Measurements from ENCODE around the gene TWSG1. TPM values are rescaled to one million over a fixed set of nuclear protein-coding genes. Genes with fewer than 3 reads are reported as not detected.

TWSG1 gene
- total and polyA plus RNA-seq, 2 of the 13 experiments (the other 11 are each of a cell fraction or from before 2014, with no cell fraction given), result 6.6 to 9.4 TPM

DNA sequence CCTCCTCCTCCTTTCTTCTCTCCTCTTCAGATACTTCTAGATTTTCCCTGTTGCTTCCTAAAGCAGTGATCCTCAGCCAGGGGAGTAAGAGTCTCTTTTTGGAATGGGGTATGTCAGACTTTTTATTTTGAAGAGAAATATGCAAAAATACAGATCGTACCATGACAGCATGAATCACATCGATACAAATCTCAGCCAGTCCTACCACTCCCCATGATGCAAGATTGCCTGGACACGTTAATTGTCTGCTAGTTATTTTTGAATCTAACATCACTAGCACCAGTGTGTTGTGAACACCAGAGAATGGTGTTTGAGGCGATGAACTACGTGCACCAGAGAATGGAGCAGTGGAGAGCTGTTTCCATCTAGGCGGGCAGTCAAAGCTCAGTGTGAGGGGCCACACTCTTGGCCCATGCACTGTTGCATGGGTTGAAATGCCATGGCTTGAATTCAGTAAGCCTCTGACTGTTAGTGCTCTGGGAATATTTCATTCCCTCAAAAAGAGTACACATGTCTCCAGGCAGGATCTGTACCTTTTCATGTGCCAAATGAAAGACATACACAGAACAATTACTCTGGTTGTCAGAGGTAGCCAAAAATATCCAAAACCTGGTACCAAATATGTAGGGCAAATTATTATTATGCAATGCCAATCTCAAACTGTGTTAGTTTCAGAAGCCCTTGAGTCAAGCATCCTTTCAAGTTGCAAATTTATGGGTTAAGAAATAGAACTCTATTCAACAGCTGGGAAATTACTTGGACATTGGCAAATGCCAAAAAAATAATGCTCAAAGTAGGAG lies 94.5 kb downstream of the TWSG1 start (continued):
- TF ChIP-seq, protein P1, sequence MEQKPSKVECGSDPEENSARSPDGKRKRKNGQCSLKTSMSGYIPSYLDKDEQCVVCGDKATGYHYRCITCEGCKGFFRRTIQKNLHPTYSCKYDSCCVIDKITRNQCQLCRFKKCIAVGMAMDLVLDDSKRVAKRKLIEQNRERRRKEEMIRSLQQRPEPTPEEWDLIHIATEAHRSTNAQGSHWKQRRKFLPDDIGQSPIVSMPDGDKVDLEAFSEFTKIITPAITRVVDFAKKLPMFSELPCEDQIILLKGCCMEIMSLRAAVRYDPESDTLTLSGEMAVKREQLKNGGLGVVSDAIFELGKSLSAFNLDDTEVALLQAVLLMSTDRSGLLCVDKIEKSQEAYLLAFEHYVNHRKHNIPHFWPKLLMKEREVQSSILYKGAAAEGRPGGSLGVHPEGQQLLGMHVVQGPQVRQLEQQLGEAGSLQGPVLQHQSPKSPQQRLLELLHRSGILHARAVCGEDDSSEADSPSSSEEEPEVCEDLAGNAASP (CRISPR knock-in tag; IDR thresholded peaks at IDR 0.05; ENCODE audit: borderline replicate concordance), result no peak
- TF ChIP-seq ZNF652 (CRISPR knock-in tag; IDR thresholded peaks at IDR 0.05; ENCODE audit: borderline replicate concordance, low read depth) (no peak), GABPB1 (CRISPR knock-in tag; IDR thresholded peaks at IDR 0.05) (no peak)

DNA sequence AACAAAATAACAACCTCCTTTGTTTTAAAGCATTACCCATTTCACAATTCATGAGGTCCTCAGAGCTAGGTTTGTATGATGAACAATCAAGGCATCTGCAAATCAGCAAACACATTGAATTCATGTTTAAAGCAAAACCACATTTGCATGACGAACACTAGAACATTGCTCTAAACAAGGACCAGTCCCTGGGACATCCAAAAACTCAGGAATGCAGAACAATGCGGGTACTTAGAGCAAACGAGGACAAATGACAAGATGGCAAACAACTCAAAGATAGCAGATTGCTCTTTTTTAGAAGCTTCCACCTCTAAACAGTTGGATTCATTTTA lies 95.1 kb downstream of the TWSG1 start:
- in situ Hi-C loops (cut with HindIII; ENCODE audit: extremely low pct_ligation_motif_present, low pct_unique_long_range_greater_than_20kb), result no loop called here
- FAIRE-seq (no peak), DNase-seq (ENCODE audit: low spot score) (no peak), ATAC-seq (no peak)
- Histone ChIP-seq H3K9ac (ENCODE audit: insufficient read depth, low read depth, low read length) (no peak overlapping the region), H2AFZ (ENCODE audit: low read length) (no peak overlapping the region), H3K36me3 (replicated peaks in 1 of 2; ENCODE audit: control insufficient read depth in 1 of 2, insufficient read depth in 2 of 2, low read length in 2 of 2) (no peaks in the 10 kb centered on the region), H3K4me1 (ENCODE audit: insufficient read depth, low read length) (peaks cover 6% of the 10 kb centered on the region; the same call in 1 of the 2 replicates), H4K20me1 (ENCODE audit: insufficient read depth, low read length) (no peaks in the 10 kb centered on the region), H3K27ac (ENCODE audit: extremely low read length, insufficient read depth, low read length) (no peak overlapping the region), H3K4me2 (ENCODE audit: low read depth, low read length) (no peak overlapping the region), H3K9me3 (ENCODE audit: low read length) (no peaks in the 10 kb centered on the region; the same call in 1 of the 2 replicates), H3K79me2 (ENCODE audit: insufficient read depth, low read length) (no peaks in the 10 kb centered on the region), H3K27me3 (ENCODE audit: control insufficient read depth in 1 of 2, insufficient read depth in 2 of 2, low read length in 2 of 2) (no peaks in the 10 kb centered on the region), H3K4me3 (replicated peaks in 1 of 3; ENCODE audit: insufficient read depth in 1 of 3, low read depth in 2 of 3, low read length in 3 of 3) (no peak overlapping the region)
- no TSS peak for BruUV-seq (replicated peaks)
- ChIA-PET POLR2A (no interaction called here), CTCF (ENCODE audit: low intra/inter-chr PET ratio, low total read pairs) (no interaction called here)
- intact Hi-C loops (cut with micrococcal nuclease; ENCODE audit: unreplicated experiment), result no loop called here
- WGBS (ENCODE audit: low lambda C conversion rate), result 2% methylated on average over 3 of the region's 3 CpGs
- TF ChIP-seq KAT8 (CRISPR knock-in tag; IDR thresholded peaks at IDR 0.05) (no peak), ZNF335 (CRISPR knock-in tag; IDR thresholded peaks at IDR 0.05) (no peak), SMC3 (IDR thresholded peaks at IDR 0.05; ENCODE audit: low read length) (no peak), ZXDC (CRISPR knock-in tag; IDR thresholded peaks at IDR 0.05) (no peak), KLF9 (CRISPR knock-in tag; IDR thresholded peaks at IDR 0.05; ENCODE audit: low read depth) (no peak)
- TF ChIP-seq, protein P2, sequence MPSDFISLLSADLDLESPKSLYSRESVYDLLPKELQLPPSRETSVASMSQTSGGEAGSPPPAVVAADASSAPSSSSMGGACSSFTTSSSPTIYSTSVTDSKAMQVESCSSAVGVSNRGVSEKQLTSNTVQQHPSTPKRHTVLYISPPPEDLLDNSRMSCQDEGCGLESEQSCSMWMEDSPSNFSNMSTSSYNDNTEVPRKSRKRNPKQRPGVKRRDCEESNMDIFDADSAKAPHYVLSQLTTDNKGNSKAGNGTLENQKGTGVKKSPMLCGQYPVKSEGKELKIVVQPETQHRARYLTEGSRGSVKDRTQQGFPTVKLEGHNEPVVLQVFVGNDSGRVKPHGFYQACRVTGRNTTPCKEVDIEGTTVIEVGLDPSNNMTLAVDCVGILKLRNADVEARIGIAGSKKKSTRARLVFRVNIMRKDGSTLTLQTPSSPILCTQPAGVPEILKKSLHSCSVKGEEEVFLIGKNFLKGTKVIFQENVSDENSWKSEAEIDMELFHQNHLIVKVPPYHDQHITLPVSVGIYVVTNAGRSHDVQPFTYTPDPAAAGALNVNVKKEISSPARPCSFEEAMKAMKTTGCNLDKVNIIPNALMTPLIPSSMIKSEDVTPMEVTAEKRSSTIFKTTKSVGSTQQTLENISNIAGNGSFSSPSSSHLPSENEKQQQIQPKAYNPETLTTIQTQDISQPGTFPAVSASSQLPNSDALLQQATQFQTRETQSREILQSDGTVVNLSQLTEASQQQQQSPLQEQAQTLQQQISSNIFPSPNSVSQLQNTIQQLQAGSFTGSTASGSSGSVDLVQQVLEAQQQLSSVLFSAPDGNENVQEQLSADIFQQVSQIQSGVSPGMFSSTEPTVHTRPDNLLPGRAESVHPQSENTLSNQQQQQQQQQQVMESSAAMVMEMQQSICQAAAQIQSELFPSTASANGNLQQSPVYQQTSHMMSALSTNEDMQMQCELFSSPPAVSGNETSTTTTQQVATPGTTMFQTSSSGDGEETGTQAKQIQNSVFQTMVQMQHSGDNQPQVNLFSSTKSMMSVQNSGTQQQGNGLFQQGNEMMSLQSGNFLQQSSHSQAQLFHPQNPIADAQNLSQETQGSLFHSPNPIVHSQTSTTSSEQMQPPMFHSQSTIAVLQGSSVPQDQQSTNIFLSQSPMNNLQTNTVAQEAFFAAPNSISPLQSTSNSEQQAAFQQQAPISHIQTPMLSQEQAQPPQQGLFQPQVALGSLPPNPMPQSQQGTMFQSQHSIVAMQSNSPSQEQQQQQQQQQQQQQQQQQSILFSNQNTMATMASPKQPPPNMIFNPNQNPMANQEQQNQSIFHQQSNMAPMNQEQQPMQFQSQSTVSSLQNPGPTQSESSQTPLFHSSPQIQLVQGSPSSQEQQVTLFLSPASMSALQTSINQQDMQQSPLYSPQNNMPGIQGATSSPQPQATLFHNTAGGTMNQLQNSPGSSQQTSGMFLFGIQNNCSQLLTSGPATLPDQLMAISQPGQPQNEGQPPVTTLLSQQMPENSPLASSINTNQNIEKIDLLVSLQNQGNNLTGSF (CRISPR knock-in tag; IDR thresholded peaks at IDR 0.05), result no peak
- TF ChIP-seq, protein P3, sequence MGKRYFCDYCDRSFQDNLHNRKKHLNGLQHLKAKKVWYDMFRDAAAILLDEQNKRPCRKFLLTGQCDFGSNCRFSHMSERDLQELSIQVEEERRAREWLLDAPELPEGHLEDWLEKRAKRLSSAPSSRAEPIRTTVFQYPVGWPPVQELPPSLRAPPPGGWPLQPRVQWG (CRISPR knock-in tag; IDR thresholded peaks at IDR 0.05; ENCODE audit: borderline replicate concordance, low read depth), result no peak

Data from HepG2 (cell line).